Measurements from ENCODE around the gene CLK4. TPM values are rescaled to one million over a fixed set of nuclear protein-coding genes. Genes with fewer than 3 reads are reported as not detected.
A peak's percentile ranks its signal among the peaks of the same experiment; 100 is the strongest.

The CLK4 gene
- total RNA-seq, 1 donor from 2014 or later, result 37.9 TPM

DNA sequence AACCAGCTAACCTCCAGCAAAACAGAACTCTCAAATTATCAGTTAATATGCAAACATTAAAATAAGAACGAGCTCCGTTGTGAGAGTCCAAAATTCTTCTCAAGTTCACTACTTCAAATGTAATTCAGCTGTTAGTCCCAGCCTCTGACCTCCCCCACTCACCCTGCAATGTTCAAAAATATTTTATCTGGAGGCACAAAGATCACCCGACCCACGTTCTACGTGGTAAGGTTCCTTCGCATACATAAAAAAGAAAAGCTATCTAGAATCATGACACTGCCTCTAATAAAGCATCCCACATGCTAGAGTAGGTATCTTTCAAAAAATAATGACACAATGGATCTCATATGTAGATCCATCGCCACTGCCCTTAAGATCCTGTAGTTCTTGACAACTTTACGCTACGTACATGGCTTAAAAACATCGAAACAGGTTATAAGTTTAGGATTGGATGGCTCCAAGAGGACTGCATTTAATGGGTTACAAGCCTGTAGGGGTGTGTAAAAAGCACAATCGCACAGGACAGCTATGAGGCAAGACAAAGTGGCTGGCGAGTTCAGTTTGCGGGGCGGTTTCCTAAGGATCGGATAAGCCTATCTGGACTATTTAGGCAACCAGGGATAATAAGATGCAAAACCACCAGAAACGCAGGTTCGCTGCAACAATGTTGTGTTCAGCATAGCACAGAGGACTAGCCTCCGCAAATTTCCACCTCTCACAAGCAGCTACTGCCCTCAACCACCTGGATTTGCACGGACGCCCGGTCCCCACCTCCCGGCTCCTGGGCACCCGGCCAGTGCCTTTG lies 969 bp downstream of the CLK4 start:
- H3K27ac Mint-ChIP-seq, result peak overlapping the region; percentile 99
- peaks cover 5% of the 10 kb centered on the region for H3K27me3 Mint-ChIP-seq
- H3K4me3 Mint-ChIP-seq (ENCODE audit: low read depth), result peak overlapping the region; percentile 90
- DNase-seq (ENCODE audit: low spot score, unreplicated experiment), result no peak
- TF ChIP-seq CTCF (IDR thresholded peaks at IDR 0.05; ENCODE audit: unreplicated experiment), result no peak
- H3K36me3 Mint-ChIP-seq (ENCODE audit: insufficient read depth), result peaks cover 8% of the 10 kb centered on the region
- H3K4me1 Mint-ChIP-seq (ENCODE audit: low read depth), result peaks cover 18% of the 10 kb centered on the region
- H3K9me3 Mint-ChIP-seq (ENCODE audit: low read depth), result peaks cover 3% of the 10 kb centered on the region

- Mint-ChIP-seq H3K9me3 (ENCODE audit: low read depth) (peaks cover 3% of the 10 kb centered on the region), H3K27me3 (no peaks in the 10 kb centered on the region), H3K36me3 (ENCODE audit: insufficient read depth) (peaks cover 8% of the 10 kb centered on the region), H3K4me1 (ENCODE audit: low read depth) (peaks cover 16% of the 10 kb centered on the region), H3K27ac (peak overlapping the region; percentile 99), H3K4me3 (ENCODE audit: low read depth) (peak overlapping the region; percentile 90)
- DNase-seq (ENCODE audit: low spot score, unreplicated experiment), result no peak
- TF ChIP-seq CTCF (IDR thresholded peaks at IDR 0.05; ENCODE audit: unreplicated experiment), result no peak
Measured at GRCh38 chr5:178624631-178625546, 2.0 kb downstream of the CLK4 start.

DNA sequence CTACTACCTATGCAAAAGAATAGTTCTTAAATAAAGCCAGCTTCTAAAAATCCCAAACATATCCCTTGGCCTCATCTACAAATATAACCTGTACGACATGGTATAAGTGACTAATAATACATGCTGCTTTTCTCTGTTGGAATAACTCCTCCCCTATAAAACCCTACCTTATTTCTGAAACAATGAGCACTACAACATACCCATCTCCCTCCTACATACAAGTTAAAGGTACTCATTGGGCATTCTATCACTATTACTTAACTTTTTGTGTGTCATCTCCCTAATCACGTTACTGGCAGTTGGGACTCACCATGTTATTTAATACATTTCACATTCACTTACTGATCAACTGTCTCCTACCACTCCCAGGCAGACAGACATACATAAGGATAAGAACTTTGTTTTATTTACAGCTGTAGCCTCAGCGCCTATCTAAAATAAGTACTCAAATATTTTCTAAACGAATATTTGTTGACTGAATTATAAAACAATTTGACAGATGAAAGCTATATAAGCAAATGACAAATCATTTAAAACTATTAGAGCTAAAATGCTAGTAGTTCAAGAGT lies 4.1 kb downstream of the CLK4 start:
- no peak for TF ChIP-seq CTCF (IDR thresholded peaks at IDR 0.05; ENCODE audit: unreplicated experiment)
- peaks cover 12% of the 10 kb centered on the region for H3K36me3 Mint-ChIP-seq (ENCODE audit: insufficient read depth)
- peaks cover 16% of the 10 kb centered on the region for H3K4me1 Mint-ChIP-seq (ENCODE audit: low read depth)
- DNase-seq (ENCODE audit: low spot score, unreplicated experiment), result no peak
- H3K9me3 Mint-ChIP-seq (ENCODE audit: low read depth), result no peaks in the 10 kb centered on the region
- H3K27ac Mint-ChIP-seq, result no peak overlapping the region
- no peaks in the 10 kb centered on the region for H3K27me3 Mint-ChIP-seq
- no peak overlapping the region for H3K4me3 Mint-ChIP-seq (ENCODE audit: low read depth)

DNA sequence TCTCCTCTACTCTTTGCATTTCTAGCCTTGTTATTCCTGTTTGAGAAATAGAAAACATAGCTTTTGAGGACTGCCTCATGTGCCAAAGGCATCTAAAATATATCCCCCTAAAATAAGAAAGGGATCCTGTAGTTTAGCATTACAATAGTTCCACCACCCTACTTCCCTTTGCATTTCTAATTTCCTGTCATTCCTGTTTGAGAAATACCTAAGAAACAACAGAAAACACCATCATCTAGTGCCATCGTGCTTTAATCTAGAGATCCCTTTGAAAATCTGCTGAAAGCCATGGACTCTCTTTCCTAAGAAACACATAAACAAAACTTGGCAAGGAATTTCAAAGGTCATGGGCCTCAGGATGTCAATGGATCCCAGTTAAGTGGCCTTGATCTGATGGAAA lies 7.5 kb downstream of the CLK4 start:
- TF ChIP-seq CTCF (IDR thresholded peaks at IDR 0.05; ENCODE audit: unreplicated experiment), result no peak

DNA sequence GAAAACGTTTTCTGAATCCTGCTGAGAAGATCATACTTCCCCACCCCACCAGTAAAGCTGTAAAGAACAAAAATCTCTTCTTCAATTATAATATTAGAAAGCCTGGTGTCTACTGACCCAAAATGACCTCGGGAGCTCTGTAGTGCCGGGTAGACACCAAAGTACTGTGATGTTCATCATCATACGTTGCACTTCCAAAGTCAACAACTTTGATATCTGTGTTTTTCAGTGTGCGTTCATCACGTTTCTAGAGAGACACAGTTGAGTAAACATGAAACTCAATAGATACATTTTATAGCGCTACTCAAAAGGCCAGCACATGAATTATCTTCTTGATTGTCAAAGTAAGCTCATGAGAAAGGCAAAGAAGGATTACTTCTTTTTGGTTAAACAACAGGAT lies 14.6 kb downstream of the CLK4 start:
- no peaks in the 10 kb centered on the region for H3K4me1 Mint-ChIP-seq (ENCODE audit: low read depth)
- H3K27ac Mint-ChIP-seq, result no peak overlapping the region
- H3K36me3 Mint-ChIP-seq (ENCODE audit: insufficient read depth), result peaks cover 40% of the 10 kb centered on the region
- DNase-seq (ENCODE audit: low spot score, unreplicated experiment), result no peak
- H3K27me3 Mint-ChIP-seq, result no peaks in the 10 kb centered on the region
- TF ChIP-seq CTCF (IDR thresholded peaks at IDR 0.05; ENCODE audit: unreplicated experiment), result no peak
- H3K4me3 Mint-ChIP-seq (ENCODE audit: low read depth), result no peak overlapping the region
- no peaks in the 10 kb centered on the region for H3K9me3 Mint-ChIP-seq (ENCODE audit: low read depth)

More for the DNA sequence above, 7.5 kb downstream of the CLK4 start:
- DNase-seq (ENCODE audit: low spot score, unreplicated experiment), result no peak
- Mint-ChIP-seq H3K36me3 (ENCODE audit: insufficient read depth) (peaks cover 17% of the 10 kb centered on the region), H3K4me3 (ENCODE audit: low read depth) (no peak overlapping the region), H3K4me1 (ENCODE audit: low read depth) (peaks cover 3% of the 10 kb centered on the region), H3K27ac (no peak overlapping the region), H3K9me3 (ENCODE audit: low read depth) (no peaks in the 10 kb centered on the region), H3K27me3 (no peaks in the 10 kb centered on the region)
